ENCODE measurements around the gene GPR137.
"Not testable (repeated sequence)": the region's sequence is repeated elsewhere in the genome, so short reads cannot be mapped to it uniquely, and the experiment has no call there.

Gene GPR137

GRCh38 chr11:64317325-64317960 is 31.8 kb downstream of the GPR137 start, which contains the start of gene TRMT112:
TSS of gene TRMT112 (minus strand) at chr11:64317559. CDS start at chr11:64317526, 33 bp downstream.
- peak; percentile 81 to 95 (median 88) for DNase-seq (ENCODE audit: low read depth in 3 of 3, low spot score in 1 of 3)

GRCh38 chr11:64317961-64318765 is 32.5 kb downstream of the GPR137 start, which contains the start of gene PRDX5:
TSS of gene PRDX5 (plus strand) at chr11:64318121. CDS start at chr11:64318216, 95 bp downstream.
- DNase-seq (ENCODE audit: low read depth in 3 of 3, low spot score in 1 of 3) = peak; percentile 86 to 91 (median 88)

DNA sequence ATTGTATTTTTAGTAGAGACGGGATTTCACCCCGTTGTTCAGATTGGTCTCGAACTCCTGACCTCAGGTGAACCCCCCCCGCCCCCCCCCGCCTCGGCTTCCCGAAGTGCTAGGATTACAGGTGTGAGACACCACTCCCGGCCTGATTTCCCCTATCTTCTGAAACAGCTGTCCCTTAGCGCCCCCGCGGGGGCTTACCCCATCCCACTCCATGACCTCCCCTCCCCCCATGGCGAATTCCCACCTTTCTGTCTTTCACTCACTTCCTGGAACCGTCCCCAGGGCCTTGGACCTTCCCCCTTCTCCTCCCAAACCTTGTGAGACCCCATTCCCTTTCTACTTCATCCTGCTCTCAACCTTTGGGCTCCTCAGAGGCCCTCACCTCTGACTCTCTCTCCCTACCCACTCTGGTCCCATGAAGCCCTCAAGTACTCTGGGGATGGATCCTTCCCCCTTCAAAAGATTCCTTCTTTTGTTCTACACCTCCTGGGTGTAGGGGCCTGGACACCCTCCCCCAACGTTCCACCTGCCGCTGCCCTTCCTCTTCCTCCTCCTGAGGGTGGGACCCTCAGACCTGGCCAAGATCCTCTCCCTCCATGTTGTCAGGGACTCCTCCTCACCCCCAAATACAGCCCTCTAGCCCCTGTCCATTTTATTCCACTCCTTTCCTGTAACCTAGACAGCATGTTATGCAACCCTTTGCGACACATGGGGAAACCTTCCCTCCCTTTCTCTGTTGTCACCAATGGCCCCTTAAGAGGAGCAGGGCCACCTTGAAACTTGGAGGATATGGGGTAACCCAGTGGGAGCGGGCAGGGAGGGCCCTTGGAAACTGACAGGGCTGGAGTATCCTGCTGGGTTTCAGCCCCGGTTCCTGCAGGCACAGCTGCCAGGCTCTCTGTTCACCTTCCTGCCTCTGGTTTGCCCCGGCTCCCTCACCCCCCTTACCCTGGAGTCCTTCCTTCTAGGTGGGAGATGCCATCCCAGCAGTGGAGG is 33.4 kb downstream of the GPR137 start:
- no peak for DNase-seq (ENCODE audit: low read depth in 3 of 3, low spot score in 1 of 3)

DNA sequence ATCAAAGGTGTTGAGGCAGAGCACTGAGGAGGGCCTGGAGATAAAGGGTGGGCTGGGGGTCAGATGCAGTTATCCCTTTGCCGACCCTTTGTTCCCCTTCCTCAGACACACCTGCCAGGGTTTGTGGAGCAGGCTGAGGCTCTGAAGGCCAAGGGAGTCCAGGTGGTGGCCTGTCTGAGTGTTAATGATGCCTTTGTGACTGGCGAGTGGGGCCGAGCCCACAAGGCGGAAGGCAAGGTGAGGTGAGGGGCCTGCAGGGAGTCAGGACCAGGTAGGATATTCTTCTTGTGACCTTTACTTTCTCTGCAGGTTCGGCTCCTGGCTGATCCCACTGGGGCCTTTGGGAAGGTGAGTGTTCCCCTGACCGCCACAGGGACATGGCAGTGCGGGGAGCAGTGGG is 34.9 kb downstream of the GPR137 start:
- no peak for DNase-seq (ENCODE audit: low read depth in 3 of 3, low spot score in 1 of 3)

DNA sequence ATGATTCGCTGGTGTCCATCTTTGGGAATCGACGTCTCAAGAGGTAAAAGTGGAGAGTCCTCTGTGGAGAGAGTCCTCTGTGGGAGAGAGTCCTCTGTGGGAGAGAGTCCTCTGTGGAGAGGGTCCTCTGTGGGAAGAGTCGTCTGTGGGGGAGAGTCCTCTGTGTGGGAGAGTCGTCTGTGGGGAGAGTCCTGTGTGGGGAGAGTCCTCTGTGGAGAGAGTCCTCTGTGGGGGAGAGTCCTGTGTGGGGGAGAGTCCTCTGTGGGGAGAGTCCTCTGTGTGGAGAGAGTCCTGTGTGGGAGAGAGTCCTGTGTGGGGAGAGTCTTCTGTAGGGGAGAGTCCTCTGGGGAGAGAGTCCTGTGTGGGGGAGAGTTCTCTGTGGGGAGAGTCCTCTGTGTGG is 35.4 kb downstream of the GPR137 start:
- DNase-seq (ENCODE audit: low read depth in 3 of 3, low spot score in 1 of 3) = no peak

GRCh38 chr11:64321533-64321932 is 35.9 kb downstream of the GPR137 start:
- DNase-seq (ENCODE audit: low read depth in 3 of 3, low spot score in 1 of 3) = no peak

DNA sequence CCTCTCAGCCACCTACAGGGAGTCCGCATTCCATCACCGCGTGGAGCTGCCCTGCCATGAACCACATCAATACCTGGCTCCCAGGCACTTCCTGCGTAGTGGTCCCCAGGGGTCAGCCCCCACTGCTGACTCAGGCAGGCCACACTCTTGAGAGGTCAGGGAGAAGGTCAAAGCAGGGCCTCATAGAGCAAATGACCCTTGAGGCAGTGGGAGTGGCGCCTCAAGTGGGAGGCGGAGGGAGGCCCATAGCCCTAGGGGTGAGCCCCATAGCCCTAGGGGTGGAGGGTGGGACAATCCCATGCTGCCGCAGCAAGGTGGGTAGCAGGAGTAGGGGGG is 37.2 kb downstream of the GPR137 start:
- DNase-seq (ENCODE audit: low read depth in 3 of 3, low spot score in 1 of 3) = no peak

DNA sequence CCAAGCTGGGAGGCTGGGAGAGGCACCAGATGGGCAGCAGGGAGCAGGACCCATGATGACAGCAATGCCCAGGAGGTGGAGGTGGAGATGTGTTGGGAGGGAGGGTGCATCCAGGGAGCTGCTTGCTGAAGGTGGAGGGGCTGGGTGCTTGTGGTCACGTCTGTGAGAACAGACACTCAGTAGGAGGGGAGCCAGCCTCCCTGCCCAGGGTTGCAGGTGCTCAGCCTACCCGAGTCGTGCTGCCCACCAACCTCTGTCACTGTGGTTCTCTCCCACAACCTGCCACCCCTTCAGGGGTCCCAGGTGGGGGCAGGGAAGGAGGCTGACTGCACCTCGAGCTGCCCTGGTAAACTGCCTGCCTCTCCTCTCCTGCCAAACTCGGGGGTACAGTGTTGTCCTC is 37.7 kb downstream of the GPR137 start:
- no peak for DNase-seq (ENCODE audit: low read depth in 3 of 3, low spot score in 1 of 3)

DNA sequence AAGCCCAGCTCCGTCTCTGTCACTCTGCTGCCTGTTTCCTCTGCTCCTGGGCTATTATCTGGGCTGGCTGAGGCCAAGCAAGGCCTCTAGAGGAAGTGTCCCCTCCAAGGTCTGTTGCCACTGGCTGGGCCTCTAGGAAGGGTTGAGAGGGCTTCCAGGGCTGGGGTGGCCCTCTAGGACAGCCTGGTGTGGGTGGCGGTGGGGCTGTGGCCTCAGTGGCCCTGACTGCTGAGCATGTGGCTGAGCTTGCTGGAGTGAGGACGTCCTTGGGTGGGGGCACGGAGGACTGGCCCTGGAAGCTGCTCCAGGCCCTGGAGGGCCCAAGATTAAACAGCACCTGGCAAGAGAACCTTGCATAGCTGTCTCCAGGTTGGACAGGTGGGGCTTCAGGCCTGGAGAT is 38.3 kb downstream of the GPR137 start:
- not testable (repeated sequence) for DNase-seq (ENCODE audit: low read depth in 3 of 3, low spot score in 1 of 3)

- no peak for DNase-seq (ENCODE audit: low read depth in 3 of 3, low spot score in 1 of 3)
Observed at GRCh38 chr11:64324692-64325469, 39.2 kb downstream of the GPR137 start.

DNA sequence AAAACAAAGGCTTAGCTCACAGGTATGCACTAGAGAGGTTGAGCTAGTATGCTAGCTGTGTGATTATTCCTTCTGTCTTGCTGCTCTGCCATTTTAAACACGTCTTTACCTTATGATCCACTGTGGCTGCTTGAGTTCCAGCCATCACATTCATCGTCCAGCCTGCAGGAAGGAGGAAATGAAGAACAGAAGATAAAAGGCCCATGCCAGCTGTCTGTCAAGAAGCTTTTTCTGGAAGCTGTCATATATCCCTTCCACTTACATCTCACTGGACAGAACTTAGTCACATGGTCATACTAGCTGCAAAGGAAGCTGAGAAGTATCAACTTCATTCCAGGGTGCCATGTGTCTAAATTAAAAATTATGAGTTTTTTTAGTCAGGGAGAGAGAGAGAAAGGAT is 41.7 kb downstream of the GPR137 start:
- DNase-seq (ENCODE audit: low read depth in 3 of 3, low spot score in 1 of 3) = no peak

DNA sequence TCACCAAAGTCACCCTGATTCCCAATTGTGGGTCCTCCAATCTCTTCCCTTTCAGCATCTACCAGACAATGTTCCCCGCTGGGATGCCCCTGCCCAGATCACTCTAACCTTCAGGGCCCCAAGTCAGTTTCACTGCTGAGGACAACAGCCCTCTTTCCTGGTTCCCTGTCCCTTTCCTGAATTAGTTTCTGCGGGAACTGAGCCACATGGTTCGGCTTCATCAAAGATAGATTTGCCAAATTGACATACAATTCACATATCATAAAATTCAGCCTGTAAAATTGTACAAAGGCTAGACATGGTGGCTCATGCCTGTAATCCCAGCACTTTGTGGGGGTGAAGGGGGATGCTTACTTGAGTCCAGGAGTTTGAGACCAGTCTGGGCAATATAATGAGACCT is 42.3 kb downstream of the GPR137 start:
- no peak for DNase-seq (ENCODE audit: low read depth in 3 of 3, low spot score in 1 of 3)

- DNase-seq (ENCODE audit: low read depth in 3 of 3, low spot score in 1 of 3) = no peak
Observed at GRCh38 chr11:64330888-64331287, 45.2 kb downstream of the GPR137 start.

DNA sequence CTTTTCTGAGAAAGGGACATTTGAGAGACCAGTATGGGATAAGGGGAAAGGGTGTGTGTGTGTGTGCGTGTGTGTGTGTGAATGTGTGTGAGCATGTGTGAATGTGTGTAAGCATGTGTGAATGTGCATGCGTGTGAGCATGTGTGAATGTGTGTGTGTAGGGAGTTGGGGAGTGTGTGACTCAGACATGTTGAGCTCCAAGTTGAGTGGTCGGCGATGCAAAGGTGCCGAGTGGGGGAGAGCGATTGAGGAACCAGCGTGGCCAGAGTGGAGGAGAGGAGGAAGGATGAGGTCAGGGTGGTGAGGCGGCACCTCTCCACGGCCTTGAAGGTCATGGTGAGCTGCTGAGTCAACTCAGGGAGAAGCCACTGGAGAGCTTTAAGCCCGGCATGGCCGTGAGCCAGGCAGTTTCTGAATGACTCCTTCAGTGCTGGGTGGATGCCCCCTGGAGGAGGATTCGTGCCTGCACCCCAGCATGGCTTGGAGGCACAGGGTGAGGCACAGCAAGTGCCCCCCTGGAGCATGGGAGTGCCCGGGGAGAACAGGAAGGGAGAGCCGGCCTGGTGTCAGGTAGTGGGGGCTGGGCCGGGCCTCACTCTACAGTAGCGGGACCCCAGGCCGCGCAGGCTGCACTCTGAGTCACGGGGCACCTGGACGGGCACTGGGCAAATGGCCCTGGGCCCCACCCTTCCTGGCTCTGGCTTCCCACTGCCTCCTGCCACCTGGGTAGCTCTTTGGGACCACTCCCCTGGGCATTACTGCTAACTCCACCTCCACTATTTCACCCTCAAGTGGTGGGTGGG is 46.1 kb downstream of the GPR137 start:
- peak in 2 of 3 donors; percentile 23 to 34 for DNase-seq (ENCODE audit: low read depth in 3 of 3, low spot score in 1 of 3)

- DNase-seq (ENCODE audit: low read depth in 3 of 3, low spot score in 1 of 3) = no peak
Observed at GRCh38 chr11:64333556-64333955, 47.9 kb downstream of the GPR137 start.

- no peak for DNase-seq (ENCODE audit: low read depth in 3 of 3, low spot score in 1 of 3)
Observed at GRCh38 chr11:64334764-64335735, 49.4 kb downstream of the GPR137 start.

GRCh38 chr11:64337538-64338249 is 52.0 kb downstream of the GPR137 start:
- no peak for DNase-seq (ENCODE audit: low read depth in 3 of 3, low spot score in 1 of 3)

DNA sequence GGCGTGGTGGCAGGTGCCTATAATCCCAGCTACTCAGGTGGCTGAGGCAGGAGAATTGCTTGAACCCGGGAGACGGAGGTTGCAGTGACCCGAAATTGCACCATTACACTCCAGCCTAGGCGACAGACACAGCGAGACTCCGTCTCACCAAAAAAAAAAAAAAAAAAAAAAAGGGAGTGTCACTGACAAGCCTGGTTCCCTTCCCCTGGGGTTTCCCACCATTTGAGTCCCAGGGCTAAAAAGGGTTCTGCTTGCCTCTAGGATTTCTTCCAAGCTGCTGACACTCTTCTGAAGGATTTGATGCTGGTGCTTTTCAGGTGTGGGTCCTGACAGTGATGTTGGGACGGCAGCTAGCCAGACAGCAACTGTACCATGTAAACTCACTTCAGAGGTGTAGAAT is 53.1 kb downstream of the GPR137 start:
- no peak for DNase-seq (ENCODE audit: low read depth in 3 of 3, low spot score in 1 of 3)

All from stimulated activated CD4-positive, alpha-beta T cell treated with anti-CD3 and anti-CD28 coated beads, TNF-alpha, amount 100 ng/mL, for 1 hour (primary cell).